Measurements from ENCODE around the gene TOR1A. TPM values are rescaled to one million over a fixed set of nuclear protein-coding genes. Genes with fewer than 3 reads are reported as not detected.
A peak's percentile ranks its signal among the peaks of the same experiment; 100 is the strongest.

Gene TOR1A
- total and polyA plus RNA-seq, 8 donors = 8.9 to 17.5 (median 12.2) TPM

GRCh38 chr9:129775448-129775798, 48.5 kb downstream of the TOR1A start:
- H3K27ac ChIP-seq = no peak overlapping the region
- FAIRE-seq = no peak
- no peaks in the 10 kb centered on the region for H3K36me3 ChIP-seq
- H3K27me3 ChIP-seq = no peaks in the 10 kb centered on the region
- H3K4me3 ChIP-seq = no peak overlapping the region
- no peak for DNase-seq
- intact Hi-C loops (cut with DNase I) = no loop called here
- TF ChIP-seq CTCF (IDR thresholded peaks at IDR 0.05) = no peak
- 65 to 85% methylated on average over 2 of the region's 2 CpGs for WGBS, 2 donors
- ATAC-seq = no peak
- no peaks in the 10 kb centered on the region for H3K9me3 ChIP-seq
- H3K4me1 ChIP-seq = peaks cover 0 to 10% (median 6%) of the 10 kb centered on the region in 3 donors

GRCh38 chr9:129774791-129775447, 49.0 kb downstream of the TOR1A start:
- no peak overlapping the region for H3K27ac ChIP-seq
- intact Hi-C loops (cut with DNase I) = no loop called here
- H3K27me3 ChIP-seq = no peaks in the 10 kb centered on the region
- H3K9me3 ChIP-seq = no peaks in the 10 kb centered on the region
- no peak for ATAC-seq
- WGBS, 2 donors = 73 to 77% methylated on average over 20 of the region's 20 CpGs
- peaks cover 0 to 11% (median 10%) of the 10 kb centered on the region in 3 donors for H3K4me1 ChIP-seq
- DNase-seq = peak in 2 of 6 donors; percentile 38 to 58
- no peak for FAIRE-seq
- H3K4me3 ChIP-seq = no peak overlapping the region
- no peaks in the 10 kb centered on the region for H3K36me3 ChIP-seq
- no peak for TF ChIP-seq CTCF (IDR thresholded peaks at IDR 0.05)

- ATAC-seq (peak; percentile 75 to 89 (median 84)), DNase-seq (peak; percentile 63 to 87 (median 76)), FAIRE-seq (no peak)
- no peak for TF ChIP-seq CTCF (IDR thresholded peaks at IDR 0.05)
- Histone ChIP-seq H3K27ac (peak overlapping the region in 2 of 4 donors; percentile 48 to 52), H3K27me3 (no peaks in the 10 kb centered on the region), H3K4me1 (peaks cover 0 to 14% (median 10%) of the 10 kb centered on the region in 3 donors), H3K9me3 (no peaks in the 10 kb centered on the region), H3K36me3 (no peaks in the 10 kb centered on the region), H3K4me3 (no peak overlapping the region)
- 36 to 38% methylated on average over 10 of the region's 10 CpGs for WGBS, 2 donors
- intact Hi-C loops (cut with DNase I) = no loop called here
These were observed 50.5 kb downstream of the TOR1A start for GRCh38 chr9:129773262-129774048.

DNA sequence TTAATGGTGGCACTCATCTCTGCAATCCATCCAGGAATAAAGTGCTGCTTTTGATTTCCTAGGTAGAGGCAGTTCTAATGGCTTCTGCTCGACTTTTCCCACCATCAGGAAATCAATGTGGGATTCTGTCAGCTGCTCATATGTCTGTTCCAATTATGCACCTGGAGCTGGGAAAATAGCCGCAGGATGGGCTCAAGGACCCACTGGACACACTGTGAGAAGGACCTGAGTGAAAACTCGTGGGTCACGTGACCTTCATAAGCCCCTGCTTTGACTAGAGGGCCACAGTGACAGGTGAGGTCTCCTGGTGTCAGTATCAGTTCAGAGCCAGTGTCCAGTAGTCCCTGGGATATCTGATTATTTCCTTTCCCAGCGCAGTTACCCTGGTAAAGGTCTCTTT, 53.2 kb downstream of the TOR1A start:
- Histone ChIP-seq H3K4me3 (no peak overlapping the region), H3K36me3 (no peaks in the 10 kb centered on the region), H3K27ac (peak overlapping the region in 1 of 4 donors; percentile 38), H3K27me3 (no peaks in the 10 kb centered on the region), H3K4me1 (peaks cover 0 to 14% (median 10%) of the 10 kb centered on the region in 3 donors), H3K9me3 (no peaks in the 10 kb centered on the region)
- WGBS, 2 donors = 28 to 47% methylated on average over 5 of the region's 5 CpGs
- no peak for TF ChIP-seq CTCF (IDR thresholded peaks at IDR 0.05)
- intact Hi-C loops (cut with DNase I) = no loop called here
- FAIRE-seq = no peak
- DNase-seq = peak in 1 of 6 donors; percentile 54
- ATAC-seq = peak; percentile 5 to 50 (median 24)

DNA sequence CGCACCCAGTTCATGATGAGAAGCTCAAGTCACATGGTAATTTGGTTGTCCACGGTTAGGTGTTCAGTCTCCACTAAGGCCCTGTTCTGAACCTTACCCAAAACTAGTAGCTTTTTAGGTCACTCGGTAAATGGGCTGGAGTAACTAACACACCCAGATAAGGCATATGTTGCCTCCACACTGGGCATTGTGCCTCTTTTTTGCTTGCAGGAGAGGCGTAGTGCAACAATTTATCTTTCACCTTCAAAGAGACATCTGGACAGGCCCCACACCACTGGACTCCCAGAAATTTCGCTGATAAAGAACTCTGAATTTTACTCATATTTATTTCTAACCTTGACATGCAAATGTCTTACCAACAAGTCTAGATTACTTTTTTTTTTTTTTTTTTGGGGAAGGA, 54.3 kb downstream of the TOR1A start:
- 40 to 45% methylated on average over 5 of the region's 5 CpGs for WGBS, 2 donors
- TF ChIP-seq CTCF (IDR thresholded peaks at IDR 0.05) = no peak
- DNase-seq = no peak
- intact Hi-C loops (cut with DNase I) = no loop called here
- no peaks in the 10 kb centered on the region for H3K36me3 ChIP-seq
- H3K4me1 ChIP-seq = peaks cover 0 to 14% (median 10%) of the 10 kb centered on the region in 3 donors
- no peak overlapping the region for H3K27ac ChIP-seq
- ATAC-seq = peak in 1 of 4 donors; percentile 40
- no peaks in the 10 kb centered on the region for H3K27me3 ChIP-seq
- FAIRE-seq = no peak
- no peak overlapping the region for H3K4me3 ChIP-seq
- H3K9me3 ChIP-seq = no peaks in the 10 kb centered on the region

All from pancreas (tissue), 10 donors.